DOHH2 (cell line): Measurements from ENCODE around the gene COL27A1.

Experiments
- H3F3A ChIP-seq: fragments of 200-600 bp; sonication (generic), shearing (Covaris generic); 2 replicates; pipeline ENCODE4 v1.6.0; 2016; ENCODE audit warnings: antibody characterized with exemption, mild to moderate bottlenecking; ENCODE audit not compliant: control insufficient read depth, insufficient read depth
- H3K27ac ChIP-seq: fragments of 200-600 bp; sonication (generic); 2 replicates; pipeline ENCODE4 v1.5.1; 2014; ENCODE audit warnings: low read depth, mild to moderate bottlenecking, low read length, moderate library complexity
- H3K27me3 ChIP-seq: fragments of 200-600 bp; sonication (generic); 2 replicates; pipeline ENCODE4 v1.6.1; 2014; ENCODE audit warnings: mild to moderate bottlenecking, low read length, mixed read lengths; ENCODE audit not compliant: control insufficient read depth
- H3K36me3 ChIP-seq: fragments of 200-600 bp; sonication (generic); 2 replicates; pipeline ENCODE4 v1.6.1; 2014; ENCODE audit warnings: mild to moderate bottlenecking, low read length, moderate library complexity, mixed read lengths; ENCODE audit not compliant: control insufficient read depth
- H3K4me1 ChIP-seq: fragments of 200-600 bp; sonication (generic); 2 replicates; pipeline ENCODE4 v1.6.1; 2014; ENCODE audit warnings: mild to moderate bottlenecking, low read length, mixed read lengths; ENCODE audit not compliant: control insufficient read depth
- H3K4me2 ChIP-seq: fragments of 200-600 bp; sonication (generic); 2 replicates; pipeline ENCODE4 v1.6.0; 2014; ENCODE audit warnings: mild to moderate bottlenecking, low read length, moderate library complexity
- H3K4me3 ChIP-seq: fragments of 200-600 bp; sonication (generic); 2 replicates; pipeline ENCODE4 v1.5.1; 2014; ENCODE audit warnings: mild to moderate bottlenecking, low read length, mixed read lengths
- H3K79me2 ChIP-seq: fragments of 200-600 bp; sonication (generic); 2 replicates; pipeline ENCODE4 v1.6.1; 2014; ENCODE audit warnings: mild to moderate bottlenecking, low read length, mixed read lengths; ENCODE audit not compliant: control insufficient read depth
- H3K9me2 ChIP-seq: fragments of 200-600 bp; sonication (generic); replicated peaks from 2 replicates; pipeline ENCODE4 v1.6.1; 2014; ENCODE audit warnings: mild to moderate bottlenecking, low read length, mixed read lengths; ENCODE audit not compliant: control insufficient read depth
- H3K9me3 ChIP-seq: fragments of 200-600 bp; sonication (generic); 2 replicates; pipeline ENCODE4 v1.6.1; 2014; ENCODE audit warnings: antibody characterized with exemption, low read length, mixed read lengths; ENCODE audit not compliant: control insufficient read depth, insufficient read depth
- H4K20me1 ChIP-seq: fragments of 200-600 bp; sonication (generic); 2 replicates; pipeline ENCODE4 v1.6.0; 2014; ENCODE audit warnings: low read depth, mild to moderate bottlenecking, antibody characterized with exemption, low read length, moderate library complexity; ENCODE audit not compliant: control insufficient read depth, insufficient read depth
- EZH2phosphoT487 ChIP-seq: fragments of 200-600 bp; sonication (generic); IDR thresholded peaks from 2 replicates; pipeline ENCODE4 v1.6.1; 2017; ENCODE audit warnings: borderline replicate concordance, mild to moderate bottlenecking, antibody characterized with exemption, low read length, moderate library complexity, mixed read lengths
- TF ChIP-seq, protein P1 (sequence below): fragments of 200-600 bp; sonication (generic); IDR thresholded peaks from one replicate; pipeline ENCODE4 v1.5.1; 2014; ENCODE audit warnings: antibody characterized with exemption, mild to moderate bottlenecking, low read depth, low read length; ENCODE audit not compliant: poor library complexity, severe bottlenecking

The COL27A1 gene

DNA sequence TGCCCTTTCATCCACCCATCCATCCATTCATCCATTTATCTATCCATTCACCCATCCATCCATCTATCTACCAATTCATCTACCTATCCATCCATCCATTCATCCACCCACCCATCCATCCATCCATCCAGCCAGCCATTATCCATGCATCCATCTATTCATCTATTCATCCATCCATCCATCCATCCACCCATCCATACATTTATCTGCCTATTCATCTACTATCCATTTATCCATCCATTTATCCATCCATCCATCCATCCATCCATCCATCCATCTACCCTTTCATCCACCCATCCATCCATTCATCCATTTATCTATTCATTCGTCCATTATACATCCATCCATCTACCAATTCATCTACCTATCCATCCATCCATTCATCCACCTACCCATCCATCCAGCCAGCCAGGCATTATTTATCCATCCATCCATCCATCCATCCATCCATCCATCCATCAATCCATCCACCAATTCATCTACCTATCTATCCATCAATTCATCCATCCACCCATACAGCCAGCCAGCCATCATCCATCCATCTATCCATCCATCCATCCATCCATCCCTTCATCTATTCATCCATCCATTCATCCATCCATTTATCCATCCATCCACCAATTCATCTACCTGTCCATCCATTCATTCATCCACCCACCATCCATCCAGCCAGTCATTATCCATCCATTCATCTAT, 10.2 kb downstream of the COL27A1 start:
- Histone ChIP-seq H3K4me2 (no peak overlapping the region), H3K27ac (no peak overlapping the region), H4K20me1 (no peaks in the 10 kb centered on the region), H3K9me2 (no peaks in the 10 kb centered on the region), H3K79me2 (peaks cover 12% of the 10 kb centered on the region), H3K27me3 (no peaks in the 10 kb centered on the region), H3K4me1 (no peaks in the 10 kb centered on the region), H3K36me3 (peaks cover 2% of the 10 kb centered on the region; the same call in 1 of the 2 replicates), H3K4me3 (no peak overlapping the region), H3K9me3 (no peaks in the 10 kb centered on the region), H3F3A (no peaks in the 10 kb centered on the region)
- no peak for TF ChIP-seq EZH2phosphoT487
- TF ChIP-seq, protein P1, sequence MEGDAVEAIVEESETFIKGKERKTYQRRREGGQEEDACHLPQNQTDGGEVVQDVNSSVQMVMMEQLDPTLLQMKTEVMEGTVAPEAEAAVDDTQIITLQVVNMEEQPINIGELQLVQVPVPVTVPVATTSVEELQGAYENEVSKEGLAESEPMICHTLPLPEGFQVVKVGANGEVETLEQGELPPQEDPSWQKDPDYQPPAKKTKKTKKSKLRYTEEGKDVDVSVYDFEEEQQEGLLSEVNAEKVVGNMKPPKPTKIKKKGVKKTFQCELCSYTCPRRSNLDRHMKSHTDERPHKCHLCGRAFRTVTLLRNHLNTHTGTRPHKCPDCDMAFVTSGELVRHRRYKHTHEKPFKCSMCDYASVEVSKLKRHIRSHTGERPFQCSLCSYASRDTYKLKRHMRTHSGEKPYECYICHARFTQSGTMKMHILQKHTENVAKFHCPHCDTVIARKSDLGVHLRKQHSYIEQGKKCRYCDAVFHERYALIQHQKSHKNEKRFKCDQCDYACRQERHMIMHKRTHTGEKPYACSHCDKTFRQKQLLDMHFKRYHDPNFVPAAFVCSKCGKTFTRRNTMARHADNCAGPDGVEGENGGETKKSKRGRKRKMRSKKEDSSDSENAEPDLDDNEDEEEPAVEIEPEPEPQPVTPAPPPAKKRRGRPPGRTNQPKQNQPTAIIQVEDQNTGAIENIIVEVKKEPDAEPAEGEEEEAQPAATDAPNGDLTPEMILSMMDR = no peak

DNA sequence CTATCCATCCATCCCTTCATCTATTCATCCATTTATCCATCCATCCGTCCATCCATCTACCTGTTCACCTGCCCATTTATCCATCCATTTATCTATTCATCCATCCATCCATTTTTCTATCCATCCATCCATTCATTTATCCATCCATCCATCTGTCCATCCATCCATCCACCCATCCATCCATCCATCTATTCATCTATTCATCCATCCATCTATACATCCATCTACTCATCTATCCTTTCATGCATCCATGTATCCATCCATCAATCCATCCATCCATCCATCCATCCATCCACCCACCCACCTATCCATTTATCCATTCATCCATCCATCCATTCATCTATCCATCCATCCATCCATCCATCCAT, 10.8 kb downstream of the COL27A1 start:
- no peaks in the 10 kb centered on the region for H3F3A ChIP-seq
- peaks cover 2% of the 10 kb centered on the region; the same call in 1 of the 2 replicates for H3K36me3 ChIP-seq
- H3K79me2 ChIP-seq = peaks cover 9% of the 10 kb centered on the region
- H3K4me2 ChIP-seq = no peak overlapping the region
- H4K20me1 ChIP-seq = no peaks in the 10 kb centered on the region
- TF ChIP-seq EZH2phosphoT487 = no peak
- TF ChIP-seq, protein P1 = no peak
- H3K9me3 ChIP-seq = no peaks in the 10 kb centered on the region
- no peak overlapping the region for H3K27ac ChIP-seq
- no peaks in the 10 kb centered on the region for H3K4me1 ChIP-seq
- H3K27me3 ChIP-seq = no peaks in the 10 kb centered on the region
- no peak overlapping the region for H3K4me3 ChIP-seq
- no peaks in the 10 kb centered on the region for H3K9me2 ChIP-seq

DNA sequence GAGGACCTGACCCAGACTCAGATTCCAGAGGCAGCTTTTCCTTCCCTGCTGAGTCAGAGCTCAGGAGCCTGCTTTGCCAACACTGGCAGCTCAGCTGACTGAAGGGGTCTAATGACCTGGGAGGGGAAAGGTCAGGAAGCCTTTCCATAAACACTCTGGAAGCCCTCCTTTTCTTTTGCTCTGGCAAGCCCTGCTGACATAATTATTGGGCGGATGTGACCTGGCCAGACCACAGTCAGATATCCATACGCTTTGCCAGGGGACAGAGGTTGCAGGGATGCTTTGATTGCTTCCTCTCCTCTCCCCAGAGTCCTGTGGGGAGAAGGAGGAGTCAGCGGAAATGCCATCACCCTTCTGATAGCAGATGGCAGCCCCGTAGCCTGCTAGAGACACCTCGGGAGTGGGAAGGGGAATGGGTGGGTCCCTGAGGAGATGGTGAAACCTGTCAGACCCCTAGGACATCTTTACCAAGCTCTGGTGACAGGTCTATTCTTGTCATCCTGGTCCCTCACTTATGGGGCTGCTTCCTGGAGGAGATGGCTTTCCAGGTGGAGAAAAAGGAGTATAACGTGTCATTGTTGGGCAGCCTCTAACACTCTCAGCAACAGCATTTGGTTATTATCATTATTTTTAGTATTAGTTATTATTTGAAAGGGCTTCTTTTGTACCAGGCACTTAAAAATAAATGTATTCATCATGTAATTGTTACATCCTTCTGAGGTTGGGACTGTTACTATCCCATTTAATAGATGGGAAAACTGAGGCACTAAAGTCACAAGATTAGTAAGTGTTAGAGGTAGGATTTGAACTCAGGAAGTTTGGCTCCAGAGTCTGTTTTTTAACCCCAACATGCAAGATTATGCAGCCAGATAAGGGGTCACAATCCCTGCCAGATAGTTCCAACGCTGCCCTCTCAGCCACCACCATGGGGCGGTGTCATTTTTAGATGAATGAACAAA, 11.6 kb downstream of the COL27A1 start:
- Histone ChIP-seq H3K4me1 (no peaks in the 10 kb centered on the region), H3K9me3 (no peaks in the 10 kb centered on the region), H3K27me3 (no peaks in the 10 kb centered on the region), H3K4me2 (no peak overlapping the region), H3K79me2 (peaks cover 4% of the 10 kb centered on the region; the same call in 1 of the 2 replicates), H3K36me3 (peaks cover 2% of the 10 kb centered on the region; the same call in 1 of the 2 replicates), H3K4me3 (no peak overlapping the region), H3F3A (no peaks in the 10 kb centered on the region), H3K27ac (no peak overlapping the region), H4K20me1 (no peaks in the 10 kb centered on the region), H3K9me2 (no peaks in the 10 kb centered on the region)
- TF ChIP-seq, protein P1 = no peak
- no peak for TF ChIP-seq EZH2phosphoT487
